ENCODE measurements around the gene CYB561A3. TPM values are rescaled to one million over a fixed set of nuclear protein-coding genes. Genes with fewer than 3 reads are reported as not detected.

CYB561A3 gene
- total RNA-seq, 1 experiment from 2014 or later = 54.7 TPM

DNA sequence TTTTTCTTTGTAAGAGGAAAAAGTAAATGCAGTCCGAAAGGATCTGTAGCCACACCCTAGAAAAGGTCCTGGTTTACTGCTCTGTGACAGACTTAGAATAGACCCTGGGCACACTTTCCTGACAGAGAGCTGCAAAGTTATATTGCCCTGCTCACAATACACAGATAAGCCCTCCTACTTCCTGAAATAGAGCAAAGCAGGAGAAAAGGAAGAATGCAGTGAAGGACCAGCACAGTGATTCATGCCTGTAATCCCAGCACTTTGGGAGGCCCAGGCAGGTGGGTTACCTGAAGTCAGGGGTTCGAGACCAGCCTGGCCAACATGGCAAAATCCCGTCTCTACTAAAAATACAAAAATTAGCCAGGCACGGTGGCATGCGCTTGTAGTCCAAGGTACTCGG lies 2.2 kb downstream of the CYB561A3 start:
- no peak overlapping the region for H3K4me3 ChIP-seq (ENCODE audit: low read depth, low read length, poor library complexity, severe bottlenecking)
- H3K9me3 ChIP-seq (ENCODE audit: low read depth, low read length, poor library complexity, severe bottlenecking) = no peaks in the 10 kb centered on the region
- ChIA-PET CTCF (interaction anchor here (1.1 kb wide), 1 partner anchor 23 kb away, joined by 4 read pairs; no protein-coding TSS in a partner anchor), POLR2A (ENCODE audit: low non-redundant PET) (interaction anchor here (0.6 kb wide), 2 partner anchors 42 to 66 kb away, joined by 3 to 4 read pairs; no protein-coding TSS in a partner anchor)
- no peak overlapping the region for H3K27ac ChIP-seq (ENCODE audit: low read depth, low read length, poor library complexity, severe bottlenecking)
- no peaks in the 10 kb centered on the region for H3K27me3 ChIP-seq (replicated peaks; ENCODE audit: insufficient read depth, low read depth, low read length, poor library complexity)
- peaks cover 9% of the 10 kb centered on the region for H3K36me3 ChIP-seq (ENCODE audit: insufficient read depth, low read length, poor library complexity, severe bottlenecking)
- DNase-seq (ENCODE audit: low spot score) = no peak
- no TSS peak for BruUV-seq (replicated peaks)
- TF ChIP-seq, protein P1, sequence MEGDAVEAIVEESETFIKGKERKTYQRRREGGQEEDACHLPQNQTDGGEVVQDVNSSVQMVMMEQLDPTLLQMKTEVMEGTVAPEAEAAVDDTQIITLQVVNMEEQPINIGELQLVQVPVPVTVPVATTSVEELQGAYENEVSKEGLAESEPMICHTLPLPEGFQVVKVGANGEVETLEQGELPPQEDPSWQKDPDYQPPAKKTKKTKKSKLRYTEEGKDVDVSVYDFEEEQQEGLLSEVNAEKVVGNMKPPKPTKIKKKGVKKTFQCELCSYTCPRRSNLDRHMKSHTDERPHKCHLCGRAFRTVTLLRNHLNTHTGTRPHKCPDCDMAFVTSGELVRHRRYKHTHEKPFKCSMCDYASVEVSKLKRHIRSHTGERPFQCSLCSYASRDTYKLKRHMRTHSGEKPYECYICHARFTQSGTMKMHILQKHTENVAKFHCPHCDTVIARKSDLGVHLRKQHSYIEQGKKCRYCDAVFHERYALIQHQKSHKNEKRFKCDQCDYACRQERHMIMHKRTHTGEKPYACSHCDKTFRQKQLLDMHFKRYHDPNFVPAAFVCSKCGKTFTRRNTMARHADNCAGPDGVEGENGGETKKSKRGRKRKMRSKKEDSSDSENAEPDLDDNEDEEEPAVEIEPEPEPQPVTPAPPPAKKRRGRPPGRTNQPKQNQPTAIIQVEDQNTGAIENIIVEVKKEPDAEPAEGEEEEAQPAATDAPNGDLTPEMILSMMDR (conservative IDR thresholded peaks at IDR 0.05; ENCODE audit: low read depth, low read length) = no peak
- TF ChIP-seq EZH2 (IDR thresholded peaks at IDR 0.05; ENCODE audit: borderline replicate concordance, low read depth, low read length, poor library complexity, severe bottlenecking) = no peak
- intact Hi-C loops (cut with micrococcal nuclease; ENCODE audit: unreplicated experiment) = no loop called here
- peaks cover 15% of the 10 kb centered on the region for H3K4me1 ChIP-seq (ENCODE audit: insufficient read depth, low read length, poor library complexity, severe bottlenecking)

DNA sequence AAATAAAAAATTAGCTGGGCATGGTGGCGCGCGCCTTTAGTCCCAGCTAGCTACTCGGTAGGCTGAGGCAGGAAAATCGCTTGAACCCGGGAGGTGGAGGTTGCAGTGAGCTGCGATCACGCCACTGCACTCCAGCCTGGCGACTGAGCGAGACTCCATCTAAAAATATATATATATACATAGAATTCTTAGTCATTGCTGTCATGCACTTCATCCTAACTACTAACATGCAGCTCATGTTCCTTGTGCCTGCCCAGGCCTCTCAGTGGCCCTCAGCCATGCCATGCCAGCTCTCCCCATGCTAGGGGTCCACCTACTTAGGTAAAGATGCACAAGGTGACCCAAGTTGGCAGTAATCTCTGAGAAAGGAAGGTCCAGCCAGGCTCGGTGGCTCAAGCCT lies 3.1 kb downstream of the CYB561A3 start:
- intact Hi-C loops (cut with micrococcal nuclease; ENCODE audit: unreplicated experiment) = no loop called here
- Histone ChIP-seq H3K9me3 (ENCODE audit: low read depth, low read length, poor library complexity, severe bottlenecking) (no peaks in the 10 kb centered on the region), H3K4me3 (ENCODE audit: low read depth, low read length, poor library complexity, severe bottlenecking) (no peak overlapping the region), H3K36me3 (ENCODE audit: insufficient read depth, low read length, poor library complexity, severe bottlenecking) (no peaks in the 10 kb centered on the region), H3K27ac (ENCODE audit: low read depth, low read length, poor library complexity, severe bottlenecking) (no peak overlapping the region), H3K27me3 (replicated peaks; ENCODE audit: insufficient read depth, low read depth, low read length, poor library complexity) (no peaks in the 10 kb centered on the region), H3K4me1 (ENCODE audit: insufficient read depth, low read length, poor library complexity, severe bottlenecking) (peaks cover 13% of the 10 kb centered on the region)
- POLR2A ChIA-PET (ENCODE audit: low non-redundant PET) = no interaction called here
- TF ChIP-seq, protein P1 (conservative IDR thresholded peaks at IDR 0.05; ENCODE audit: low read depth, low read length) = no peak
- TF ChIP-seq EZH2 (IDR thresholded peaks at IDR 0.05; ENCODE audit: borderline replicate concordance, low read depth, low read length, poor library complexity, severe bottlenecking) = no peak
- CTCF ChIA-PET = no interaction called here
- DNase-seq (ENCODE audit: low spot score) = no peak
- no TSS peak for BruUV-seq (replicated peaks)

DNA sequence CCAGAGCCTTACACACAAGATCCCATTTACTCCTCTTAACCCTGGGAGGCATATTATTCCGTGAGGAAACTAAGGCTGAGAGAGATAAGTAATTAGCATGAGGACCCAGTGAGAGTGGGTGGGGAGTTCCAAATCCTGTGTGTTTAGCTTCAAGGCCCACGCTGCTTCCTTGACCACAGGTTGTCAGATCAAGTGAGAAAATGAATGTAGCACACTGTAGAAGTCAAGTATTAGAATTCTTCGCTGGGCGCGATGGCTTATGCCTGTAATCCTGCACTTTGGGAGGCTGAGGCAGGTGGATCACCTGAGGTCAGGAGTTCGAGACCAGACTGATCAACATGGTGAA lies 3.8 kb downstream of the CYB561A3 start:
- Histone ChIP-seq H3K4me1 (ENCODE audit: insufficient read depth, low read length, poor library complexity, severe bottlenecking) (peaks cover 7% of the 10 kb centered on the region), H3K36me3 (ENCODE audit: insufficient read depth, low read length, poor library complexity, severe bottlenecking) (no peaks in the 10 kb centered on the region), H3K27me3 (replicated peaks; ENCODE audit: insufficient read depth, low read depth, low read length, poor library complexity) (no peaks in the 10 kb centered on the region), H3K9me3 (ENCODE audit: low read depth, low read length, poor library complexity, severe bottlenecking) (no peaks in the 10 kb centered on the region), H3K27ac (ENCODE audit: low read depth, low read length, poor library complexity, severe bottlenecking) (no peak overlapping the region), H3K4me3 (ENCODE audit: low read depth, low read length, poor library complexity, severe bottlenecking) (no peak overlapping the region)
- intact Hi-C loops (cut with micrococcal nuclease; ENCODE audit: unreplicated experiment) = no loop called here
- POLR2A ChIA-PET (ENCODE audit: low non-redundant PET) = interaction anchor here (0.6 kb wide), 1 partner anchor 18 kb away, joined by 8 read pairs; no protein-coding TSS in a partner anchor
- DNase-seq (ENCODE audit: low spot score) = no peak
- CTCF ChIA-PET = interaction anchor here (0.5 kb wide), 1 partner anchor 745 kb away, joined by 3 read pairs; no protein-coding TSS in a partner anchor
- no TSS peak for BruUV-seq (replicated peaks)
- no peak for TF ChIP-seq EZH2 (IDR thresholded peaks at IDR 0.05; ENCODE audit: borderline replicate concordance, low read depth, low read length, poor library complexity, severe bottlenecking)
- TF ChIP-seq, protein P1 (conservative IDR thresholded peaks at IDR 0.05; ENCODE audit: low read depth, low read length) = no peak

All from A673 (cell line).